NK-92 (cell line): ENCODE results near the gene PPFIA1.
"Not testable (repeated sequence)": the region's sequence is repeated elsewhere in the genome, so short reads cannot be mapped to it uniquely, and the experiment has no call there.

Experiments used
- DNase-seq: peaks from one replicate; lab custom pipeline; 2025; ENCODE audit not compliant: unreplicated experiment; lab: John Stamatoyannopoulos, UW

Gene PPFIA1

DNA sequence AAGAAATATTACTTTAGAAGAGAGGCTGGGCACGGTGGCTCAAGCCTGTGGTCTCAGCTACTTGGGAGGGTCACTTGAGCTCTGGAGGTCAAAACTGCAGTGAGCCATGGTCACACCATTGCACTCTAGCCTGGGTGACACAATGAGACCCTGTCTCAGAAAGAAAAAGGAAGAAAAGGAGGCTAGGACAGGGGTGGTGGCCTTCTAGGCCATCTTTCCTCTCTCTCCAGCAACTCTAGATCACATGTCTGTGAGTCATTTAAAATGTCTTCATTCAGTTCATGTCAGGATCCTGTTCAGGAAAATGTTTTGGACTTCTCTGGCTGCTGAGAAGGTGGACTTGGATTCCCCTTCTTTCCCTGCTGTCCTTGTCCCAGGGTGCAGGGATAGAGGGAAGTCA is 53.3 kb downstream of the PPFIA1 start:
- DNase-seq: no peak

DNA sequence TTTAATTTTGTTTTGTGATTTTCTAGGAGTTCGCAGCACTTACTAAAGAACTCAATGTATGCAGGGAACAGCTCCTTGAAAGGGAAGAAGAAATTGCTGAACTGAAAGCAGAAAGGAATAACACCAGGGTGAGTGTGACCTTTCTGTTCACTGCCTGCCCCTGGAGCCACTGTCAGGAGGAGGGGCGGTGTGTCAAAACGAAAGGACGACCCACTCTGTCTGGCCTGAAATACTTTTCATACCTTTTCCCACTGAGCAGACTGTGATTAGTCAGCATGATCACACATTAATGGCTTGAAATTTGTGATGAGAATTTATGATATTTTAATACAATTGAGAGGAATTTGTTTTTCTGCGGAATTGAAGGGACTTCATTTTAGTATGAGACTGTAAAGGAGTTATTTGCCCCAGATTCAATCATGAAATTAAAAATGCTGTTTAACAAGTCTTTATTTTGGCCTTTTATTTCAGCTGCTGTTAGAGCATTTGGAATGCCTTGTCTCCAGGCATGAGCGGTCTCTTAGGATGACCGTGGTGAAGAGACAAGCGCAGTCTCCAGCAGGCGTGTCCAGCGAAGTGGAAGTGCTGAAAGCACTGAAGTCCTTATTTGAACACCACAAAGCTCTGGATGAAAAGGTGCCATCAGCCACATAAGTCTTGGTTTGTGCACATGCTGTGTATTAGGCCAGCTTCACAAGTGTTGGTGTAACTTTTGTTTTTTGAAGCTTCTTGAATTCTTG is 54.1 kb downstream of the PPFIA1 start:
- DNase-seq: no peak

DNA sequence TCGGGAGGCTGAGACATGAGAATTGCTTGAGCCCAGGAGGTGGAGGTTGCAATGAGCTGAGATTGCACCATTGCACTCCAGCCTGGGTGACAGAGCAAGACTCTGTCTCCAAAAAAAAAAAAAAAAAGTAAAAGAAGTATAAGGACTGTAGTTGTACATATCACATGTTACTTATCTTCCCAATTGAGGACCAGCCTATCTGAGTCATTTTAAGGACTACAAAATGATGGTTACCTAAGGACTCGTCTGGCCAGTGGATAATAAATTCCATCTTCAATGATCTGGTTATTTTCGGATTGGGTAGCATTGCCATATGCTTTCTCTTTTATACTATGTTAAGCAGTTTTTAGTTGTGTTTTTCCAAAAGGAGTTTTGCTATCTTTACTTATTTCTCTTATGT is 55.3 kb downstream of the PPFIA1 start:
- no peak for DNase-seq

DNA sequence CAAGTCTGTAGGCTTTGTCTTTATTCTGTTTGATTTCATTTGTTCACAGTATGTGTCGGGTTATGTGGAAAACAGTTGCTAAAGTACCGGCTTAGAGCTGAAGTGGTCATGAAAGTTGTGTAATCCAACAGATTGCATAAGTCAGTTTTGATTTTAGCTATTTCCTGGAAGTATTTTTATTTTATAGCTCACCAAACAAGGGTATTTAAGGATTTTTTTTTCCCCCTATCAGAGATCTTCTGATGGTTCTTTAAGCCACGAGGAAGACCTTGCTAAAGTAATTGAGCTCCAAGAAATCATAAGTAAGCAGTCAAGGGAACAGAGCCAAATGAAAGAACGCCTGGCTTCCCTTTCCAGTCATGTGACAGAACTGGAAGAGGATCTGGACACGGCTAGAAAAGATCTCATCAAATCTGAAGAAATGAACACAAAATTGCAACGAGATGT is 55.9 kb downstream of the PPFIA1 start:
- no peak for DNase-seq

DNA sequence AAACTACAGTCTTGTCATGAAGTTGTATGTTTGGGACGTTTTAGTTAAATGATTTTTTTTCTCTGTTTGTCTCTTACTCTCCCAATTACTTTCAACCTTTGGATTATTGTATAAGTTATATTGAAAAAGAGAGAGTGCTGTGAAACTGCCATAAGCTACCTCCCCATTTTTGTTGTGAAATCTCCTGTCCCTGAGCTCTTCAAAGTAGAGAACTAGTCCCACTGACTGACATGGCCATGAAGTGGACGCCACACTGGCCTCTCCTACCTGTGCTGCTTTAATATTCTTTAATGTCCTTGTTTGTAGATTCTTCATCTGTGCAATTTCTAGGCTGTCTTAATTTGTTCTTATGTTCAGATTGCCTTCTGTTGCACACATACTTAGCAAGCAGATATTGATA is 56.3 kb downstream of the PPFIA1 start:
- DNase-seq: no peak

DNA sequence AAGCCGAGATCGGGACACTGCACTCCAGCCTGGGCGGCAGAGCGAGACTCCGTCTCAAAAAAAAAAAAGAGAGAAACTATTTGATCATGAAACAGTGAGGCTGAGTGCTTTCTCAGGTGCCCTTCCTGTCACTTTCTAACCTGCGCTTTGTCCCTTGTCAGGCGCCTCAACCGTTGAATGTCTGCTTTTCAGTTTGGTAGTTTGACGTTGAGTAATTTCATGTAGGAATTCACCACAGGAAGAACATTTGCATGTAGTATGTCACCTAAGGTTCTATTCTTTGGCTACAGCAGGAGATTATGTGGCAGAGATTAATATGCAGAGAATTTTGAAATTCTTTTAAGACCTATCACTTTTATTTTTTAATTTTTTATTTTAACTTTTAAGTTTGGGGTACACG is 57.2 kb downstream of the PPFIA1 start:
- no peak for DNase-seq

DNA sequence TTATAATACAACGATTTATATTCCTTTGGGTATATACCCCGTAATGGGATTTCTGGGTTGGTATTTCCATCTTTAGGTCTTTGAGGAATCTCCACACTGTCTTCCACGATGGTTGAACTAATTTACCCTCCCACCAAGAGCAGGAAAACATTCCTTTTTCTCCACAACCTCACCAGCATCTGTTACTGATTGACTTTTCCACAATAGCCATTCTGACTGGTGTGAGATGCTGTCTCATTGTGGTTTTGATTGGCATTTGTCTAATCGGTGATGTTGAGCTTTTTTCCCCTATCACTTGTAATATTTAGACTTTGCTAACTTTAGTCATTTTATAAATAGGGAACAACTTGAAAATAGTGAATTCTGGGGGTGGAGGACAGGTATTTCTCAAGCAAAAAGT is 58.1 kb downstream of the PPFIA1 start:
- DNase-seq: no peak

DNA sequence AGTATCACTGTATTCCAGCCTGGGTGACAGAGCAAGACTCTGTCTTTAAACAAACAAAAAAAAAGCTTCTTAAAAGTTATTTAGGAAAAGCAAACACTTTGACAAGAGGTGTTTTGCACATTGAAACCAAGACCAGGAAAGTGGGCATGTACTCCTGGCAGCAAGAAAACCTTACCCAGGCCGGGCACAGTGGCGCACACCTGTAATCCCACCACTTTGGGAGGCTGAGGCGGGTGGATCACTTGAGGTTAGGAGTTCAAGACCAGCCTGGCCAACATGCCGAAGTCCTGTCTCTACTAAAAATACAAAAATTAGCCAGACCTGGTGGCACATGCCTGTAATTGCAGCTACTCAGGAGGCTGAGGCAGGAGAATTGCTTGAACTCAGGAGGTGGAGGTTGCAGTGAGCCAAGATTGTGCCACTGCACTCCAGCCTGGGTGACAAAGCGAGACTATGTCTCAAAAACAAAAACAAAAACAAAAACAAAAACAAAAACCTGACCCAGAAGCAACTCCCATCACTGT is 60.9 kb downstream of the PPFIA1 start:
- not testable (repeated sequence) for DNase-seq

DNA sequence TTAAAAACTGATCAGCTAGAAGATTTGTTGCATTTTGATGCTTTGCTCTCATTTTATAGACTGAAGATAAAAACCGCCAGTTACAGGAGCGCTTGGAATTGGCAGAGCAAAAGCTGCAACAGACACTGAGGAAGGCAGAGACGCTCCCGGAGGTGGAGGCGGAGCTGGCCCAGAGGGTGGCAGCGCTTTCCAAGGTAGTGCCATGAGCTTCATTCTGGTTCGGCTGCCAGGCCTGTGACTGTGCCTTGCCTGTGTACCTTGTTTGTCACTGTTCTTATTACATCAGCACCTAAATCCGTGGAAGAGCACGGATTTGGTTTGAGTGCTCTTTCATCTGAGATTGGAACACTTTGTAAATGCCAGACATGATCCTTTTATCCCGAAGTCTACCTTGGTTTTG is 61.4 kb downstream of the PPFIA1 start:
- DNase-seq: no peak

DNA sequence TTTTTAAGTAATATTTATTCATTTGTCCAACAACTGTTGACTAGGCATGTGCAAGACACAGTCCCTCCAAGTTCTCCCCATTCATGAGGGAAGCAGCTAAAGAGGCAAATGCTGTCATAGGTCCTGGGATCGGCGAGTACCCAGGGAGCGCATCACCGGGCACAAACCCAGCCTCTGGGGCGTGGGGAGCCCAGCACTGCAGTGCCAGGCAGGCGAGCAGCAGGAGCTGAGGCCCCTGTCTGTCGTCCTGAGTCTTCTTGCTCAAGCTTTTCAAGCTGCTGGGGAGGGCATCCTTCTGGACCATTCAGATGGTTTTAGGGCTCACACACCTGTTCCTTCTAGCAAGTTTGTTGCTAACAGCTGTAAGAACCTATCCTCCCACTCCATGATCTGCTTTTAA is 62.1 kb downstream of the PPFIA1 start:
- DNase-seq: no peak

DNA sequence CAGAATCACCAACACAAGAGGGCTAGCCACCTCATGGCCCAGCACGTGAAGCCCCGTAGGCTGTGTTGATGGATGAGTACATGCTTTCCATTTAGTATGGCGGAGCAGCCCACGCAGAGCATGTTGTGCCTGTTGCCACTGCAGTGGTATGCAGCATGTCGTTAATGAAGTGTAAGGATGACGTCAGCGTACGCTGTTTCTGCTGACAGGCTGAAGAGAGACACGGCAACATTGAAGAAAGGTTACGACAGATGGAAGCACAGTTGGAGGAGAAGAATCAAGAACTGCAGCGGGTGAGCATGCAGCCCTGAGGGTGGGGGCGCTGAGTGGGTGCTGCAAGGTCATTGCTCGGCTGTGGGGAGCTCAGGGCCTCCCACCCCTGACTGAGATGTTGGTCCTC is 62.8 kb downstream of the PPFIA1 start:
- no peak for DNase-seq

DNA sequence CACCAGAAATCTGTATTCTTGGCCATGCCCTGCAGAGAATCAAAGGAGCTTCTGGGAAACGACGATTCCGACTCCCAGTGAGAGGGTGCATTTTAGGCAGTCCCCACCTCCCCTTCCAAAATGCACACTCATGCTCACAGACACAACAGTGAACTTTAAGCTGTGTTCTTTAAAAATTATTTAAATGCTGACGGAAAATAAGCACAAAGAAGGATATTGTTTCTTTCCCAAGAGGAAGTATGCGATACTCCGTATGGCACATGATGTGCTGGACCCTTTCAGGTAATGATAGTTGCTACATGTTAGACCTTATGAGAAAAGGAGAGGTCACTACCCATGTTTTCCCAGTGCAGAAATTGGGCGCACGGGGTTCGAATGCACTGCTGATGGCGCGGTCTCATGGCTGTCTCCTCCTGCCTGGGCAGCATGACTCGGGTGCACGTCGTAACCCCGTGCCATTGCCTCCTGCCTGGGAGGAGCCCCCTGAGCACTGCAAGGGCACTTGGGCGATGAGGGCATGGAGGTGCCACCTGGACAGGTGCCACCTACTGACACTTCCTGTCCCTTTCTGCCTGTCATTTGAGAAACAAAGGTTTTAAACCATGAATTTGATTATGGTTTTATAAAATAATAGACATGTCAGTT is 64.0 kb downstream of the PPFIA1 start:
- DNase-seq: no peak

DNA sequence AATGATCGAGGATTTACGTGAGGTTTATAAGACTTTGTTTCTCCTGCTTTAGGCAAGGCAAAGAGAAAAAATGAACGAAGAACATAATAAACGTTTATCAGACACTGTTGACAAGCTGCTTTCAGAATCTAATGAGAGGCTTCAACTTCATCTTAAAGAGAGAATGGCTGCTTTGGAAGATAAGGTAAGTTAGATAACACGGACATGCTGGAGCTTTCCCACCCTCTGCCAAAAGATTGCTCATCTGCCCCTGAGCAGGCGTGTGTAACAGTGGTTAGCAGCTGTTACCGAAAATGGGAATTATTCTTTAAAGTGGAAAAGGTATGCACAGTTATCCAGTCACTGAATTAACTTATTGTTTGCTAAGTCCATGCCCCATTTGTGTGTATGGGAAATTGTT is 65.0 kb downstream of the PPFIA1 start:
- no peak for DNase-seq

DNA sequence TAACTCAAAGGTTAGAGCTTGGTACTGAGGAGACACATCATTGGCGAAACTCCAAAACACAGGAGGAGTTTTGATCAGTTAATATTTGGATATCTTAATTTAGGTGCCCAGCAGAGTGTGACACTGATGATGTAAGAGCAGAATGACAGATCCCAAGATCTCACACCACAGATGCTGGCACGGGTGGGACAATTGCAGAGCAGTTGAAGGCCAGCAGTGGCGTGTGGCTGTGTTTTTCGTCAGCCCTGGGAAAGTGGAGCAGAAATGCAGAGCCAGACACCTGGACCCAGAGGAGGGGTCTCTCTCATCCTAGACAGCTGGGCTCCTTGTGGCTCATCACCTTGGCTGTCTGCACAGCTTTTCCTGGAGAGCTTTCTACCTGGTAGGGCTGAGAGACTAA is 68.1 kb downstream of the PPFIA1 start:
- no peak for DNase-seq

DNA sequence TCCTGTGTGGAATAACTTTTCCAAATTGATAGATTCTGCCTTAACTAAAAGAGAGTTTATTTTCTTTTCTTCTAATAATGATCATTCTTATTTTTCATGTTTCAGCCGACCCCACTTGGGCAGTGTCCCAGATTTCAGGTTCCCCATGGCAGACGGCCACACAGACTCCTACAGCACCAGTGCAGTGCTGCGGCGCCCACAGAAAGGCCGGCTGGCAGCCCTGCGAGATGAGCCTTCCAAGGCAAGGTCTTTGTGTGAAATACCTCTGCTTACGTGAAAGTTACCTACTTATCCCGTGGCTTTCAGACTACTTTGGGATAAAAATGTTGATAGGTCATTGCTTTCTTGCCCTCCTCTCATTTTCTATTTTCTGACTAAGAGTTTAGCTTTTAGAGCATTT is 68.6 kb downstream of the PPFIA1 start:
- no peak for DNase-seq

DNA sequence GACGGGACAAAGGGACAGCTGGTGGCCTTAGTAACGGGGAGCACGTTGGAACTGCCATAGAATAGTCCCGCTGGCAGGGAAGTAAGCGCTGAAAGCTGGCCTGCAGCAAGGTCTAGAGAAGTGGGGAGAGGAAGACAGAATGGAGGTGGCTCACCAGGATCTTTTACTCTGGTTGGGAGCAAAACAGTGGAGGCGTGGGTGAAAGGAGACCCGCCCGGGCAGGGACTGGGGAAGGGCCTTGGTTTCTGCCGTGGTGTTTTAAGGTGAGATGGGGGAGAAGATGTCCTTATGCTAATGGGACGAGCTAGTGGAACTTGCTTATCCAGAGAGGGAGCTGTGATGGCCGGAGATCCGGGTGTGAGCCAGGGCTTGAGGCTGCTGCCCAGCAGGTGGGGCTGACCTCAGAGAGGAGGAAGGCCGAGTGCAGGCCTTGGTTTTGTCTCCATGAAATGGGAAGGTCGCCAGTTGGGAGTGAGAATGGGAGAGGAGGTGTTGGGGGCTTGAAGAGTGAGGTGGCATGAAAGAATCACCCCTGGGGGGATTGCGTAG is 71.5 kb downstream of the PPFIA1 start:
- no peak for DNase-seq

DNA sequence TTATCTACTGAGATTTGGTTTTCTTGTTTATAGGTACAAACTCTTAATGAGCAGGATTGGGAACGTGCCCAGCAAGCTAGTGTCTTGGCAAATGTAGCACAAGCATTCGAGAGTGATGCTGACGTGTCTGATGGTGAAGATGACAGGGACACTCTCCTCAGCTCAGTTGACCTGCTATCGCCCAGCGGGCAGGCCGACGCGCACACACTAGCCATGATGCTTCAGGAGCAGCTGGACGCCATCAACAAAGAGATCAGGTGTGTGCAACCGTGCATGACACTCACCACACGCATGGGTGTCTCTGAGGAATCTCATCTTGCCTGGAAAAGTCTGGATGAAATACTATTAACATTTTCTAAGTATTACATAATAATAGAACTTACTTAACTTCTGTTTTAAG is 73.1 kb downstream of the PPFIA1 start:
- no peak for DNase-seq

DNA sequence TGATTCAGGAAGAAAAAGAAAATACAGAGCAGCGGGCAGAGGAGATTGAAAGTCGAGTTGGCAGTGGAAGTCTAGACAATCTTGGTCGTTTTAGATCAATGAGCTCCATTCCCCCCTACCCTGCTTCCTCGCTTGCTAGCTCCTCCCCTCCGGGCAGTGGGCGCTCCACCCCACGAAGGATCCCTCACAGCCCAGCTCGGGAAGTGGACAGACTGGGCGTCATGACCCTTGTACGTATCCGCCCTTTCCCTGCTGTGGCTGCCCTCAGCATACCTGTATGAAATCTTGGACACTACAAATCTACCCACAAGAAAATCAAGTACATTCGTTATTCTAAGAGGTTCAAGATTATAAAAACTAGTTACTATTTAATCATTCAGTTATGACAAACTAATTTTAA is 77.7 kb downstream of the PPFIA1 start:
- no peak for DNase-seq

DNA sequence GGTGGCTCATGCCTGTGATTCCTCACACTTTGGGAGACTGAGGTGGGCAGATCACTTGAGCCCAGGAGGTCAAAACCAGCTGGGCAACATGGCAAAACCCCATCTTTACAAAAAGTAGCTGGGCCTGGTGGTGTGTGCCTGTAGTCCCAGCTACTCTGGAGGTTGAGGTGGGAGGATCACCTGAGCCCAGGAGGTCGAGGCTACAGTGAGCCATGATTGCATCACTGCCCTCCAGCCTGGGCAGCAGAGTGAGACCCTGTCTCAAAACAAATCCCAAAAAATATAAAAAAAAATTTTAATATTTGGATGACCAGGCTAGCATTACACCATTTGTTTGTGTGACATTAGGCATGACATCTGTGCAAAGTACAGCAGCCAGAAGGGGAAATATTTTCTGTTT is 78.1 kb downstream of the PPFIA1 start:
- DNase-seq: no peak

DNA sequence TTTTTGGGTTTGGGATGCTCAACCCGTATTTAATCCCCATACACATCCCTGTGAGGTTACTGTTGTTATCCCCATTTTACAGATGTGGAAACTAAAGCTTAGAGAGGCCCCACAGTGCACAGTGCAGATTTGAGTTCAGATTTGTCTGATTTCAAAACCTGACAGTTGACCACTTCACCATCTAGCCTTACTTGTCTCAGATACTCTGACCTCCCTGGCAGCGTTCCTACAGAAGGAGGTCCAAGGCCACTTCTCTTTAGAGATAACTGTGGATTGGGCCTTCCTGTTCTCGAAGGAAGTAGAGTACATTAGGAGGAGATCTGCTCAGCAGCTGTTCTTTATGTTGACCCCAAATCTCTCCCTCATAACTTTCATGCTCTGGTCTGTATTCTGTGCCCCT is 81.2 kb downstream of the PPFIA1 start:
- no peak for DNase-seq

DNA sequence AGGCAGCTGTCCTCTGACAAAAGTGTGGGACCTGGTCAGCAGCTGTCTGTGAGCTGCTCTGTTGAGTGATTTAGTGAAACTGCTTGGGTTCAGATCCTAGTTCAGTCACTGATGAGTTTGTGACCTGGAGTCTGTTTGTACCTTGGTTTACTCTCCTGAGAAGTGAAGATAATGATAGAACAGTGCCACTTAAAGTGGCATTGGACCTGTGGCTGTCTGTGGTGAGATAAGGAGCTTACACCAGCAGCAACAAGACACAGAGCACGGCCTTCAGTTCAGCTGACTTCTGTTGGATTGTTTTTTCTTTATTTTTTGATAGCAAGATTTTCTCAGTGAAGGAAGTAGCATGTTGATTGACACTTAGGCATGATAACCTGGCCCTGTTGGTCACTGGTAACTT is 81.6 kb downstream of the PPFIA1 start:
- DNase-seq: no peak

DNA sequence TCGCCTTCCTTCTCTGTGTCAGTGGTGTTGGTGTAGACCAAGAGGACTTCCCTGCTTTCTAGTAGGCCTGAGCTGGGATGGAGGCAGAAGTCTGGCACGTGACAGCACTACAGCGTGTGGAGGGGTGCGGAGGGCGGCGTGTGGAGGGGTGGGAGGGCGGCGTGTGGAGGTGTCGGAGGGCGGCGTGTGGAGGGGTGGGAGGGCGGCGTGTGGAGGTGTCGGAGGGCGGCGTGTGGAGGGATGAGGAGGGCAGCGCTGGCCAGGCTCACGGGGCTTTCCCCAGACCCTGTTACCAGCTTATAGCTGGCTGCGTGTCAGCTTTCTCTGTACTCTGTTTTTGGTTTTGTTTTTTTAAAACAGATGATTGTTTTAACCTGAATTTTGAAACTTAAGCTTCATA is 82.1 kb downstream of the PPFIA1 start:
- DNase-seq: no peak
